Effector memory CD4-positive, alpha-beta T cell (primary cell): ENCODE measurements around the gene PAPPA2.
"Not testable (repeated sequence)": the region's sequence is repeated elsewhere in the genome, so short reads cannot be mapped to it uniquely, and the experiment has no call there.

Source experiments
- DNase-seq, 3 donors: peaks; one replicate each; pipeline ENCODE4 v3.0.0-alpha.2; 2020
- H3K27ac ChIP-seq: 2 replicates; pipeline ENCODE4 v1.7.0; 2013; ENCODE audit warnings: mild to moderate bottlenecking, low read length, moderate library complexity; ENCODE audit not compliant: insufficient read depth, poor library complexity, severe bottlenecking
- H3K27me3 ChIP-seq: replicated peaks from 2 replicates; pipeline ENCODE4 v1.7.0; 2013; ENCODE audit warnings: mild to moderate bottlenecking, low read length; ENCODE audit not compliant: insufficient read depth, control insufficient read depth, poor library complexity, severe bottlenecking
- H3K36me3 ChIP-seq: 2 replicates; pipeline ENCODE4 v1.7.0; 2013; ENCODE audit warnings: mild to moderate bottlenecking, low read length, moderate library complexity; ENCODE audit not compliant: control insufficient read depth, insufficient read depth
- H3K4me1 ChIP-seq: 2 replicates; pipeline ENCODE4 v1.7.0; 2013; ENCODE audit warnings: low read length, mild to moderate bottlenecking; ENCODE audit not compliant: control insufficient read depth, insufficient read depth, poor library complexity, severe bottlenecking
- H3K4me3 ChIP-seq: 2 replicates; pipeline ENCODE4 v1.7.0; 2013; ENCODE audit warnings: low read length, low read depth, mild to moderate bottlenecking; ENCODE audit not compliant: insufficient read depth, poor library complexity, severe bottlenecking
- H3K9me3 ChIP-seq: 2 replicates; pipeline ENCODE4 v1.7.0; 2013; ENCODE audit warnings: mild to moderate bottlenecking, low read length, moderate library complexity; ENCODE audit not compliant: control insufficient read depth

The PAPPA2 gene

GRCh38 chr1:176559474-176559873, 96.5 kb downstream of the PAPPA2 start:
- H3K4me1 ChIP-seq = no peaks in the 10 kb centered on the region
- no peaks in the 10 kb centered on the region for H3K9me3 ChIP-seq
- H3K4me3 ChIP-seq = no peak overlapping the region
- H3K36me3 ChIP-seq = no peaks in the 10 kb centered on the region
- no peak for DNase-seq
- no peaks in the 10 kb centered on the region for H3K27me3 ChIP-seq
- H3K27ac ChIP-seq = no peak overlapping the region

- no peak overlapping the region for H3K27ac ChIP-seq
- H3K27me3 ChIP-seq = no peaks in the 10 kb centered on the region
- no peaks in the 10 kb centered on the region for H3K9me3 ChIP-seq
- no peak overlapping the region for H3K4me3 ChIP-seq
- no peak for DNase-seq
- H3K4me1 ChIP-seq = no peaks in the 10 kb centered on the region
- no peaks in the 10 kb centered on the region for H3K36me3 ChIP-seq
Observed at GRCh38 chr1:176559878-176560277, 96.9 kb downstream of the PAPPA2 start.

- no peaks in the 10 kb centered on the region for H3K9me3 ChIP-seq
- no peak for DNase-seq
- H3K27ac ChIP-seq = no peak overlapping the region
- H3K27me3 ChIP-seq = no peaks in the 10 kb centered on the region
- no peaks in the 10 kb centered on the region for H3K4me1 ChIP-seq
- H3K36me3 ChIP-seq = no peaks in the 10 kb centered on the region
- no peak overlapping the region for H3K4me3 ChIP-seq
Observed at GRCh38 chr1:176560681-176561080, 97.7 kb downstream of the PAPPA2 start.

GRCh38 chr1:176561761-176562160, 98.8 kb downstream of the PAPPA2 start:
- not testable (repeated sequence) for H3K9me3 ChIP-seq, H3K27me3 ChIP-seq, H3K27ac ChIP-seq, H3K4me1 ChIP-seq, DNase-seq, H3K36me3 ChIP-seq, H3K4me3 ChIP-seq

- Histone ChIP-seq H3K4me3 (no peak overlapping the region), H3K27ac (no peak overlapping the region)
- no peak for DNase-seq
Observed at GRCh38 chr1:176566004-176566975, 103.3 kb downstream of the PAPPA2 start.

DNA sequence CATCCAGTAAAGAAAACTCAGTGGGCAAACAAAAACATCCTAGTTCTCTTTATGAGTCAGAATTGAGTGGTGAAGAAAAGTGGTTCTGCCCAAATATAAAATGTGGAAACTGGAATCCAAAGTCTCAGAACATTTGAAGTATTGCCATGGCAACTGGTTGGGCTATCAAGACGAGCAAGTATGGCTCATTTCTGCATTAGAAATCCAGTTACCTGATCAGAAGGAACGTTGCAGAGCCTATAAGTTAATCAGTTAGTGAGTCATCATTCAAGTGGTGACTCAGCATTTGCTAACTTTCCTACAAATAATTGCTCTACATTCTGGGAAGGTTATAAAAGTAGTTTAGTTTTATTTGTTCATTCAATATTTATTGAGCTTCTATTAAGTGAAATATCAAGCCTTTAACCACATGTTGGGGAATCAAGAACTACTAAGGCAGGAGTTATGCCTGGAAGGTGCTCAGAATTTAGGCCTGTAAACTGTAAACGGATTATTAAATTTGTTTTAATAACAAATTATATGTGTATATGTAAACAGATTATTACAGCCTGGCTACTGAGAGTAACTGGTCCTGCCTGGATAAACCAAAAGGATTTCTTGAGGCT, 104.3 kb downstream of the PAPPA2 start:
- H3K36me3 ChIP-seq = no peaks in the 10 kb centered on the region
- H3K4me1 ChIP-seq = no peaks in the 10 kb centered on the region
- no peak overlapping the region for H3K27ac ChIP-seq
- H3K9me3 ChIP-seq = no peaks in the 10 kb centered on the region
- no peak for DNase-seq
- no peak overlapping the region for H3K4me3 ChIP-seq
- H3K27me3 ChIP-seq = no peaks in the 10 kb centered on the region

More at GRCh38 chr1:176566004-176566975, 103.3 kb downstream of the PAPPA2 start:
- Histone ChIP-seq H3K9me3 (no peaks in the 10 kb centered on the region), H3K4me1 (no peaks in the 10 kb centered on the region), H3K36me3 (no peaks in the 10 kb centered on the region), H3K27me3 (no peaks in the 10 kb centered on the region)

DNA sequence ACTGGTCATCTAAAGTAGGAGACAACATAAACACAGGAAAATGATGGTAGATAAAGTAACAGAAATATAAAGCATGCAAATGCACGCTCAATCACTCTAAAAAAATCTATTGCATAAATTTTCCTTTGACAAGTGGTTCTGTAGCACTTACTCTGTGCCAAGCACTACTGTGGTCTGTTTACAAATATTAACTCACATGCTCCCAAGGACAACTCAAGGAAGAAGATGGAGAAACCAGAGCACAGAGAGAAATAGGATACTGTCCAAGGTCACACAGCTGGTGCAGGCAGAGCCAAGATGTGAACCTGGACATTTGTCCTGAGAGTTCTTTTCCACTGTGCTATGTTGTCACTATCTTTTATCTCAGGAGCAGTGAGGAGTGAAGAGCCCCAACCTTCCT, 105.2 kb downstream of the PAPPA2 start:
- H3K4me3 ChIP-seq = no peak overlapping the region
- H3K9me3 ChIP-seq = no peaks in the 10 kb centered on the region
- no peak for DNase-seq
- no peak overlapping the region for H3K27ac ChIP-seq
- H3K4me1 ChIP-seq = no peaks in the 10 kb centered on the region
- H3K36me3 ChIP-seq = no peaks in the 10 kb centered on the region
- no peaks in the 10 kb centered on the region for H3K27me3 ChIP-seq

DNA sequence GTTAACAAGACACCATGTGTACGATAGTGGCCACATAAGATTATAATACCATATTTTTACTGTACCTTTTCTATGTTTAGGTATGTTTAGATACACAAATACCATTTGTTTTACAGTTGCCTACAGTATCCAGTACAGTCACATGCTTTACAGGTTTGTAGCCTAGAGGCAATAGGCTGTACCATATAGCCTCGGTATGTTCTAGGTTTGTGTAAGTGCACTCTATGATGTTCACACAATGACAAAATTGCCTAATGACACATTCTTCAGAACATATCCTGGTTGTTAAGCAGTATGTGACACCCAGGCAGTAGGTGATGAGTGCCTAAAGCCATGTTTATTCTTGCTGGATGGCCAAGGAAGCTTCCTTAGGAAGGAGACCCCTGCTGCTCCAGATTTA, 111.8 kb downstream of the PAPPA2 start:
- Histone ChIP-seq H3K36me3 (no peaks in the 10 kb centered on the region), H3K27me3 (no peaks in the 10 kb centered on the region), H3K27ac (no peak overlapping the region), H3K4me1 (no peaks in the 10 kb centered on the region), H3K4me3 (no peak overlapping the region), H3K9me3 (no peaks in the 10 kb centered on the region)
- no peak for DNase-seq

DNA sequence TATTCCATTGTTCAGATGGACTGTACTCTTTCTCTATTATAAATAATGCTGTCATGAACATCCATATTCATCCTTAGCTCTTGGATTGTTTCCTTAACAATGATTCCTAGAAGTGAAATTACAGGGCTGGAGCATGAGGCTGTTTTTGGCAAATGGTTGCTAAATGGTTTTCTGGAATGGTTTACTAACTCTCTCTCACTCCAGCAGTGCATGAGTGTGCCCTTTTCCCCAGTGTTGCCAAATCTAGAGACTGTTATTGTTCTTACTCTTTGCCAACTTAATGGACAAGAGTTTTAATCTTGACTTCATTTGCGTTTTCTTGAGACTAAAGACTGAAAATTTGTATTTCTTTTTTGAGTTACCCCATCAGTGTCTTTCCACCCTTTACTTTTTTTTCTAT, 113.0 kb downstream of the PAPPA2 start:
- Histone ChIP-seq H3K27me3 (no peaks in the 10 kb centered on the region), H3K4me3 (no peak overlapping the region), H3K27ac (no peak overlapping the region), H3K9me3 (no peaks in the 10 kb centered on the region), H3K36me3 (no peaks in the 10 kb centered on the region), H3K4me1 (no peaks in the 10 kb centered on the region)
- DNase-seq = no peak

GRCh38 chr1:176576670-176577069, 113.7 kb downstream of the PAPPA2 start:
- no peaks in the 10 kb centered on the region for H3K9me3 ChIP-seq

More at GRCh38 chr1:176576670-176577069, 113.7 kb downstream of the PAPPA2 start:
- Histone ChIP-seq H3K36me3 (no peaks in the 10 kb centered on the region), H3K27ac (no peak overlapping the region), H3K4me3 (no peak overlapping the region), H3K4me1 (no peaks in the 10 kb centered on the region), H3K27me3 (no peaks in the 10 kb centered on the region)
- no peak for DNase-seq
